Suprapubic skin (tissue), 4 donors: ENCODE results near the gene ZNF280B. TPM values are rescaled to one million over a fixed set of nuclear protein-coding genes. Genes with fewer than 3 reads are reported as not detected.
"Not testable (repeated sequence)": the region's sequence is repeated elsewhere in the genome, so short reads cannot be mapped to it uniquely, and the experiment has no call there.

Source experiments
- DNase-seq, 2 donors: peaks; one replicate each; pipeline ENCODE4 v3.0.0-alpha.2; 2019; ENCODE audit warnings: low spot score in 2 of 2
- H3K27ac ChIP-seq: fragments of 200-600 bp; sonication (generic); one replicate; pipeline ENCODE4 v1.5.1; 2019
- H3K27me3 ChIP-seq: fragments of 200-600 bp; sonication (generic); one replicate; pipeline ENCODE4 v1.5.1; 2019
- H3K36me3 ChIP-seq: fragments of 200-600 bp; sonication (generic); one replicate; pipeline ENCODE4 v1.5.1; 2019
- H3K4me1 ChIP-seq: fragments of 200-600 bp; sonication (generic); one replicate; pipeline ENCODE4 v1.5.1; 2019
- H3K4me3 ChIP-seq: fragments of 200-600 bp; sonication (generic); one replicate; pipeline ENCODE4 v1.5.1; 2019; ENCODE audit warnings: mild to moderate bottlenecking
- H3K9me3 ChIP-seq: fragments of 200-600 bp; sonication (generic); one replicate; pipeline ENCODE4 v1.5.1; 2019
- CTCF ChIP-seq, 2 donors: fragments of 200-600 bp in 1 of 2; fragments of 450-650 bp in 1 of 2; sonication (generic) in 1 of 2; IDR thresholded peaks; one replicate each; pipeline ENCODE4 v1.5.1; 2016 to 2019; ENCODE audit warnings: antibody characterized with exemption in 2 of 2, mild to moderate bottlenecking in 1 of 2, moderate library complexity in 1 of 2
- EP300 ChIP-seq: sonication (generic); formaldehyde crosslinking; IDR thresholded peaks from one replicate; pipeline ENCODE4 v1.6.1; 2017; ENCODE audit warnings: antibody characterized with exemption
- POLR2A ChIP-seq, 2 donors: fragments of 450-650 bp; IDR thresholded peaks; one replicate each; pipeline ENCODE4 v1.6.1; 2017; ENCODE audit warnings: antibody characterized with exemption in 2 of 2, mild to moderate bottlenecking in 2 of 2, moderate library complexity in 2 of 2
- POLR2AphosphoS5 ChIP-seq, 3 donors: sonication (generic); formaldehyde crosslinking; IDR thresholded peaks; one replicate each; pipeline ENCODE4 v1.6.1; 2017; ENCODE audit warnings: antibody characterized with exemption in 3 of 3
- WGBS: methylation state at CpG from one replicate; pipeline ENCODE4 v1.1.5; 2018; 5-methylcytosine and 5-hydroxymethylcytosine counted together
- total RNA-seq, 4 donors: library from RNA; depleted of rRNA; stranded (reverse); fragments of >200 nt; gene quantifications; one replicate each; pipeline ENCODE4 v1.1.0, GENCODE V29; 2016

The ZNF280B gene
- total RNA-seq, 4 donors from 2014 or later = 0.08 to 0.55 (median 0.26) TPM; not detected in 1

GRCh38 chr22:22533863-22534262, 25.3 kb upstream of the ZNF280B start:
- TF ChIP-seq POLR2AphosphoS5 (IDR thresholded peaks at IDR 0.05) = no peak
- no peak for TF ChIP-seq POLR2A (IDR thresholded peaks at IDR 0.05)
- TF ChIP-seq EP300 = no peak
- no peak for TF ChIP-seq CTCF (IDR thresholded peaks at IDR 0.05)
- Histone ChIP-seq H3K27ac (no peak overlapping the region), H3K27me3 (peaks cover 9% of the 10 kb centered on the region), H3K4me3 (no peak overlapping the region), H3K9me3 (no peaks in the 10 kb centered on the region), H3K4me1 (no peaks in the 10 kb centered on the region), H3K36me3 (no peaks in the 10 kb centered on the region)
- 89% methylated on average over 5 of the region's 5 CpGs for WGBS
- no peak for DNase-seq

GRCh38 chr22:22533417-22533816, 24.9 kb upstream of the ZNF280B start:
- Histone ChIP-seq H3K36me3 (no peaks in the 10 kb centered on the region), H3K4me3 (no peak overlapping the region), H3K27ac (no peak overlapping the region), H3K27me3 (peaks cover 9% of the 10 kb centered on the region), H3K4me1 (no peaks in the 10 kb centered on the region), H3K9me3 (no peaks in the 10 kb centered on the region)
- TF ChIP-seq POLR2AphosphoS5 (IDR thresholded peaks at IDR 0.05) = no peak
- no peak for TF ChIP-seq CTCF (IDR thresholded peaks at IDR 0.05)
- no peak for TF ChIP-seq POLR2A (IDR thresholded peaks at IDR 0.05)
- TF ChIP-seq EP300 = no peak
- WGBS = 100% methylated on average over 1 of the region's 1 CpG
- DNase-seq = no peak

GRCh38 chr22:22532547-22533071, 24.1 kb upstream of the ZNF280B start:
- not testable (repeated sequence) for H3K4me1 ChIP-seq, H3K4me3 ChIP-seq, H3K27ac ChIP-seq, DNase-seq, H3K9me3 ChIP-seq, H3K36me3 ChIP-seq, H3K27me3 ChIP-seq
- 89% methylated on average over 12 of the region's 12 CpGs for WGBS

GRCh38 chr22:22531770-22532546, 23.4 kb upstream of the ZNF280B start:
- Histone ChIP-seq H3K36me3 (no peaks in the 10 kb centered on the region), H3K4me3 (no peak overlapping the region), H3K27ac (no peak overlapping the region), H3K4me1 (no peaks in the 10 kb centered on the region), H3K27me3 (peaks cover 9% of the 10 kb centered on the region), H3K9me3 (no peaks in the 10 kb centered on the region)
- 86% methylated on average over 7 of the region's 7 CpGs for WGBS
- DNase-seq = no peak
- TF ChIP-seq POLR2A (IDR thresholded peaks at IDR 0.05) = no peak
- no peak for TF ChIP-seq CTCF (IDR thresholded peaks at IDR 0.05)
- no peak for TF ChIP-seq POLR2AphosphoS5 (IDR thresholded peaks at IDR 0.05)
- TF ChIP-seq EP300 = no peak

- Histone ChIP-seq H3K4me1 (no peaks in the 10 kb centered on the region), H3K27ac (no peak overlapping the region), H3K27me3 (peaks cover 9% of the 10 kb centered on the region), H3K9me3 (no peaks in the 10 kb centered on the region), H3K4me3 (no peak overlapping the region), H3K36me3 (no peaks in the 10 kb centered on the region)
- TF ChIP-seq CTCF (IDR thresholded peaks at IDR 0.05) (no peak), POLR2A (IDR thresholded peaks at IDR 0.05) (no peak), EP300 (no peak), POLR2AphosphoS5 (IDR thresholded peaks at IDR 0.05) (no peak)
- no peak for DNase-seq
- 93% methylated on average over 2 of the region's 2 CpGs for WGBS
These were observed 20.2 kb upstream of the ZNF280B start for GRCh38 chr22:22528780-22529179.
